ENCODE results near the gene ASMT. TPM values are rescaled to one million over a fixed set of nuclear protein-coding genes. Genes with fewer than 3 reads are reported as not detected.
"Not testable (repeated sequence)": the region's sequence is repeated elsewhere in the genome, so short reads cannot be mapped to it uniquely, and the experiment has no call there.

The ASMT gene
- polyA plus RNA-seq, 2 donors = 0.06 to 0.26 TPM

DNA sequence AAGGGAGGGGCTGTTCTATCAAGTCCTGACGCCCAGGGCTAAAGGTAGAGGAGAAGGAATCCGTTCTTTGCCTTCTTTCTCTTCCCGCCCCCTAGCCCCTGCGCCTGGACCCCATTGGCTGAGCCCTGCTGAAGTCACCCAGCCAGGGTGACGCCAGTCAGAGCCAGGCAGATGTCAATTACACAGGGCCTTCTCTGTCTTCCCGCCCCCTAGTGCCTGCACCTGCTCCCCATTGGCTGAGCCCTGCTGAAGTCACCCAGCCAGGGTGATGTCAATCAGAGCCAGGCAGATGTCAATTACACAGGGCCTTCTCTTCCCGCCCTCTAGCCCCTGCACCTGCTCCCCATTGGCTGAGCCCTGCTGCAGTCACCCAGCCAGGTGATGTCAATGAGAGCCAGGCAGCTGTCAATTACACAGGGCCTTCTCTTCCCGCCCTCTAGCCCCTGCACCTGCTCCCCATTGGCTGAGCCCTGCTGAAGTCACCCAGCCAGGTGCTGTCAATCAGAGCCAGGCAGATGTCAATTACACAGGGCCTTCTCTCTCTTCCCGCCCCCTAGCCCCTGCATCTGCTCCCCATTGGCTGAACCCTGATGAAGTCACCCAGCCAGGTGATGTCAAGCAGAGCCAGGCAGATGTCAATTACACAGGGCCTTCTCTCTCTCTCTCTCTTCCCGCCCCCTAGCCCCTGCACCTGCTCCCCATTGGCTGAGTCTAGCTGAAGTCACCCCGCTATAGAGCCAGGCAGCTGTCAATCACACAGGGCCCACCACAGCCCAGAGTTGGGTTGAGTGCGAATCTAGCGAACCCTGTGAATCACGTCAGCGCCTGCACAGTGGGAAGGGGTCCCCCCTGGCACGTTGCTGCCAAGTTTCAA is 46.4 kb downstream of the ASMT start:
- H3K4me3 ChIP-seq (ENCODE audit: low read depth in 1 of 2, low read length in 2 of 2) = peak overlapping the region in 1 of 2 donors; percentile 34
- H3K27ac ChIP-seq (ENCODE audit: low read depth in 2 of 2, low read length in 1 of 2) = peak overlapping the region in 1 of 2 donors; percentile 26
- no peaks in the 10 kb centered on the region for H3K4me1 ChIP-seq (ENCODE audit: control insufficient read depth in 2 of 2, insufficient read depth in 2 of 2, low read length in 1 of 2)
- no peaks in the 10 kb centered on the region for H3K27me3 ChIP-seq (ENCODE audit: control insufficient read depth in 1 of 2, insufficient read depth in 2 of 2, low read length in 2 of 2)
- 72 to 77% methylated on average over 15 to 16 of the region's 16 CpGs for WGBS, 2 donors
- peaks cover 0 to 2% of the 10 kb centered on the region in 2 donors for H3K9me3 ChIP-seq (ENCODE audit: control insufficient read depth in 2 of 2, insufficient read depth in 1 of 2, low read depth in 1 of 2, low read length in 1 of 2)
- no peaks in the 10 kb centered on the region for H3K36me3 ChIP-seq (ENCODE audit: control insufficient read depth in 2 of 2, insufficient read depth in 2 of 2, low read length in 1 of 2)

- Histone ChIP-seq H3K27me3 (ENCODE audit: control insufficient read depth in 1 of 2, insufficient read depth in 2 of 2, low read length in 2 of 2) (no peaks in the 10 kb centered on the region), H3K4me1 (ENCODE audit: control insufficient read depth in 2 of 2, insufficient read depth in 2 of 2, low read length in 1 of 2) (no peaks in the 10 kb centered on the region), H3K27ac (ENCODE audit: low read depth in 2 of 2, low read length in 1 of 2) (peak overlapping the region in 1 of 2 donors; percentile 26), H3K9me3 (ENCODE audit: control insufficient read depth in 2 of 2, insufficient read depth in 1 of 2, low read depth in 1 of 2, low read length in 1 of 2) (peaks cover 2% of the 10 kb centered on the region in 2 donors), H3K36me3 (ENCODE audit: control insufficient read depth in 2 of 2, insufficient read depth in 2 of 2, low read length in 1 of 2) (no peaks in the 10 kb centered on the region), H3K4me3 (ENCODE audit: low read depth in 1 of 2, low read length in 2 of 2) (peak overlapping the region in 1 of 2 donors; percentile 34)
- WGBS, 2 donors = 83 to 85% methylated on average over 15 of the region's 15 CpGs
Measured at GRCh38 chrX:1661922-1662221, 47.0 kb downstream of the ASMT start.

DNA sequence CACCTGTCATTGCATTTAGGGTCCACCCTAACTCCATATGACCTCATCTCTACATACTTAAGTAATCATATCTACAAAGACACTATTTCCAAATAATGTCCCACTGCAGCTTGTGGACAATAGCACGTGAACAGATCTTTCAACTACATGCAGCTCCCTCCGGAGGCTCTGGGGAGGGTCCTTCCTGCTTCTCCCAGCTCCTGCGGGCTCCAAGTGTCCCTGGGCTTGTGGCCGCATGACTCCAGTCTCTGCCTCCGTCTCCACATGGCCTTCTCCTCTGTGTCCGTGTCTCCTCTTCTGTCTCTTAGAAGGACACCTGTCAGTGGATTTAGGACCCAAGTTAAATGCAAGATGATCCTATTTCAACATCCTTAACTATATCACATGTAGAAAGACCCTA is 52.7 kb downstream of the ASMT start:
- H3K4me3 ChIP-seq (ENCODE audit: low read depth in 1 of 2, low read length in 2 of 2) = no peak overlapping the region
- H3K4me1 ChIP-seq (ENCODE audit: control insufficient read depth in 2 of 2, insufficient read depth in 2 of 2, low read length in 1 of 2) = no peaks in the 10 kb centered on the region
- 74 to 78% methylated on average over 6 of the region's 6 CpGs for WGBS, 2 donors
- no peaks in the 10 kb centered on the region for H3K27me3 ChIP-seq (ENCODE audit: control insufficient read depth in 1 of 2, insufficient read depth in 2 of 2, low read length in 2 of 2)
- no peak overlapping the region for H3K27ac ChIP-seq (ENCODE audit: low read depth in 2 of 2, low read length in 1 of 2)
- H3K36me3 ChIP-seq (ENCODE audit: control insufficient read depth in 2 of 2, insufficient read depth in 2 of 2, low read length in 1 of 2) = no peaks in the 10 kb centered on the region
- H3K9me3 ChIP-seq (ENCODE audit: control insufficient read depth in 2 of 2, insufficient read depth in 1 of 2, low read depth in 1 of 2, low read length in 1 of 2) = peaks cover 0 to 2% of the 10 kb centered on the region in 2 donors

- Histone ChIP-seq H3K27me3 (ENCODE audit: control insufficient read depth in 1 of 2, insufficient read depth in 2 of 2, low read length in 2 of 2) (no peaks in the 10 kb centered on the region), H3K36me3 (ENCODE audit: control insufficient read depth in 2 of 2, insufficient read depth in 2 of 2, low read length in 1 of 2) (no peaks in the 10 kb centered on the region), H3K9me3 (ENCODE audit: control insufficient read depth in 2 of 2, insufficient read depth in 1 of 2, low read depth in 1 of 2, low read length in 1 of 2) (no peaks in the 10 kb centered on the region), H3K4me1 (ENCODE audit: control insufficient read depth in 2 of 2, insufficient read depth in 2 of 2, low read length in 1 of 2) (no peaks in the 10 kb centered on the region), H3K4me3 (ENCODE audit: low read depth in 1 of 2, low read length in 2 of 2) (no peak overlapping the region), H3K27ac (ENCODE audit: low read depth in 2 of 2, low read length in 1 of 2) (no peak overlapping the region)
- 77 to 82% methylated on average over 7 of the region's 7 CpGs for WGBS, 2 donors
Measured at GRCh38 chrX:1673337-1673736, 58.5 kb downstream of the ASMT start.

- no peaks in the 10 kb centered on the region for H3K36me3 ChIP-seq (ENCODE audit: control insufficient read depth in 2 of 2, insufficient read depth in 2 of 2, low read length in 1 of 2)
- 84 to 91% methylated on average over 14 of the region's 14 CpGs for WGBS, 2 donors
- H3K4me3 ChIP-seq (ENCODE audit: low read depth in 1 of 2, low read length in 2 of 2) = no peak overlapping the region
- H3K27ac ChIP-seq (ENCODE audit: low read depth in 2 of 2, low read length in 1 of 2) = no peak overlapping the region
- H3K27me3 ChIP-seq (ENCODE audit: control insufficient read depth in 1 of 2, insufficient read depth in 2 of 2, low read length in 2 of 2) = no peaks in the 10 kb centered on the region
- H3K4me1 ChIP-seq (ENCODE audit: control insufficient read depth in 2 of 2, insufficient read depth in 2 of 2, low read length in 1 of 2) = no peaks in the 10 kb centered on the region
- H3K9me3 ChIP-seq (ENCODE audit: control insufficient read depth in 2 of 2, insufficient read depth in 1 of 2, low read depth in 1 of 2, low read length in 1 of 2) = no peaks in the 10 kb centered on the region
Measured at GRCh38 chrX:1676866-1677265, 62.0 kb downstream of the ASMT start.

- Histone ChIP-seq H3K36me3 (ENCODE audit: control insufficient read depth in 2 of 2, insufficient read depth in 2 of 2, low read length in 1 of 2) (no peaks in the 10 kb centered on the region), H3K4me3 (ENCODE audit: low read depth in 1 of 2, low read length in 2 of 2) (no peak overlapping the region), H3K27ac (ENCODE audit: low read depth in 2 of 2, low read length in 1 of 2) (no peak overlapping the region), H3K27me3 (ENCODE audit: control insufficient read depth in 1 of 2, insufficient read depth in 2 of 2, low read length in 2 of 2) (no peaks in the 10 kb centered on the region), H3K9me3 (ENCODE audit: control insufficient read depth in 2 of 2, insufficient read depth in 1 of 2, low read depth in 1 of 2, low read length in 1 of 2) (no peaks in the 10 kb centered on the region), H3K4me1 (ENCODE audit: control insufficient read depth in 2 of 2, insufficient read depth in 2 of 2, low read length in 1 of 2) (no peaks in the 10 kb centered on the region)
- WGBS, 2 donors = 47 to 54% methylated on average over 9 of the region's 9 CpGs
Measured at GRCh38 chrX:1679238-1679637, 64.4 kb downstream of the ASMT start.

DNA sequence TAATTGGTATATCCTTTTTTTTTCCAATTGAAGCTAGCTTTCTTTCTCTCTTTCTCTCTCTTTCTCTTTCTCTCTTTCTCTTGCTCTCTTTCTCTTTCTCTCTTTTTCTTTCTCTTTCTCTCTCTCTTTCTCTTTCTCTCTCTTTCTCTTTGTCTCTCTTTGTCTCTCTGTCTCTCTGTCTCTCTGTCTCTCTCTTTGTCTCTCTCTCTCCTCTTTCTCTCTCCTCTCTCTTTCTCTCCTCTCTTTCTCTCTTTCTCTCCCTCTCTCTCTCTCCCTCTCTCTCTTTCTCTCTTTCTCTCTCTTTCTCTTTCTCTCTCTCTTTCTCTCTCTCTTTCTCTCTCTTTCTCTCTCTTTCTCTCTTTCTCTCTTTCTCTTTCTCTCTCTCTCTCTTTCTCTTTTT is 66.6 kb downstream of the ASMT start:
- H3K27me3 ChIP-seq (ENCODE audit: control insufficient read depth in 1 of 2, insufficient read depth in 2 of 2, low read length in 2 of 2) = no peaks in the 10 kb centered on the region
- no peaks in the 10 kb centered on the region for H3K9me3 ChIP-seq (ENCODE audit: control insufficient read depth in 2 of 2, insufficient read depth in 1 of 2, low read depth in 1 of 2, low read length in 1 of 2)
- no peak overlapping the region for H3K4me3 ChIP-seq (ENCODE audit: low read depth in 1 of 2, low read length in 2 of 2)
- no peak overlapping the region for H3K27ac ChIP-seq (ENCODE audit: low read depth in 2 of 2, low read length in 1 of 2)
- H3K36me3 ChIP-seq (ENCODE audit: control insufficient read depth in 2 of 2, insufficient read depth in 2 of 2, low read length in 1 of 2) = no peaks in the 10 kb centered on the region
- no peaks in the 10 kb centered on the region for H3K4me1 ChIP-seq (ENCODE audit: control insufficient read depth in 2 of 2, insufficient read depth in 2 of 2, low read length in 1 of 2)

DNA sequence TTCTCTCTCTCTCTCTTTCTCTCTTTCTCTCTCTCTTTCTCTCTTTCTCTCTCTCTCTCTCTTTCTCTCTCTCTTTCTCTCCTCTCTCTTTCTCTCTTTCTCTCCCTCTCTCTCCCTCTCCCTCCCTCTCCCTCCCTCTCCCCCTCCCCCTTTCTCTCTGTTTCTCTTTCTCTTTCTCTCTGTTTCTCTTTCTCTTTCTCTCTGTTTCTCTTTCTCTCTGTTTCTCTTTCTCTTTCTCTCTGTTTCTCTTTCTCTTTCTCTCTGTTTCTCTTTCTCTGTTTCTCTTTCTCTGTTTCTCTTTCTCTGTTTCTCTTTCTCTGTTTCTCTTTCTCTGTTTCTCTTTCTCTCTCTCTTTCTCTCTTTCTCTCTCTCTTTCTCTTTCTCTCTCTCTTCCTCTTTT is 67.0 kb downstream of the ASMT start:
- not testable (repeated sequence) for H3K36me3 ChIP-seq (ENCODE audit: control insufficient read depth in 2 of 2, insufficient read depth in 2 of 2, low read length in 1 of 2); H3K27ac ChIP-seq (ENCODE audit: low read depth in 2 of 2, low read length in 1 of 2); H3K27me3 ChIP-seq (ENCODE audit: control insufficient read depth in 1 of 2, insufficient read depth in 2 of 2, low read length in 2 of 2); H3K9me3 ChIP-seq (ENCODE audit: control insufficient read depth in 2 of 2, insufficient read depth in 1 of 2, low read depth in 1 of 2, low read length in 1 of 2); H3K4me3 ChIP-seq (ENCODE audit: low read depth in 1 of 2, low read length in 2 of 2); H3K4me1 ChIP-seq (ENCODE audit: control insufficient read depth in 2 of 2, insufficient read depth in 2 of 2, low read length in 1 of 2)

DNA sequence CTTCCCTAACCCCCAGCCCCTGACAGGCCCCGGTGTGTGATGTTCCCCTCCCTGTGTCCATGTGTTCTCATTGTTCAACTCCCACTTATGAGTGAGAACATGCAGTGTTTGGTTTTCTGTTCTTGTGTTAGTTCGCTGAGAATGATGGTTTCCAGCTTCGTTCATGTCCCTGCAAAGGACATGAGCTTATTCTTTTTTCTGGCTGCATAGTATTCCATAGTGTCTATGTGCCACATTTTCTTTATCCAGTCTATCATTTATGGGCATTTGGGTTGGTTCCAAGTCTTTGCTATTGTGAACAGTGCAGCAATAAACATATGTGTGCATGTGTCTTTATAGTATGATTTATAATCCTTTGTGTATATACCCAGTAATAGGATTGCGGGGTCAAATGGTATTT is 67.6 kb downstream of the ASMT start:
- not testable (repeated sequence) for H3K9me3 ChIP-seq (ENCODE audit: control insufficient read depth in 2 of 2, insufficient read depth in 1 of 2, low read depth in 1 of 2, low read length in 1 of 2); H3K27me3 ChIP-seq (ENCODE audit: control insufficient read depth in 1 of 2, insufficient read depth in 2 of 2, low read length in 2 of 2); H3K27ac ChIP-seq (ENCODE audit: low read depth in 2 of 2, low read length in 1 of 2); H3K4me1 ChIP-seq (ENCODE audit: control insufficient read depth in 2 of 2, insufficient read depth in 2 of 2, low read length in 1 of 2); H3K4me3 ChIP-seq (ENCODE audit: low read depth in 1 of 2, low read length in 2 of 2); H3K36me3 ChIP-seq (ENCODE audit: control insufficient read depth in 2 of 2, insufficient read depth in 2 of 2, low read length in 1 of 2)
- 93% methylated on average over 4 of the region's 4 CpGs for WGBS, 2 donors

DNA sequence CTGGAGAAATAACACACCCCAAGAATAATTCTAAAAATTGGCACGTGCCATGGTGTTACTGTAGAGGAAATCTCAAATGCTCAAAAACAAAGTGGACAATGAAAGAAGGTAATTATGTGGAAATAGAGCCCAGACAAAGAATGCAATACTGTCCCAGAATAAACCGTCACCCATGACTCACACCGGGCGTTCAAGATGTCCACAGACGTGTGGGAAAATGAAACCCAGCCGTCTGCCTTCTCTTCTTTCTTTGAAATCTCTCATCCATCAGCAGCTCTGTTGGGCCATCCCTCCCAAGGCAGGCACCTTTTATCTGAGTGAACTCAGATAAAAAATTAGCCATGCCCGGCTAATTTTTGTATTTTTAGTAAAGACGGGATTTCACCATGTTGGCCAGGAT is 70.0 kb downstream of the ASMT start:
- H3K27ac ChIP-seq (ENCODE audit: low read depth in 2 of 2, low read length in 1 of 2); H3K4me3 ChIP-seq (ENCODE audit: low read depth in 1 of 2, low read length in 2 of 2); H3K27me3 ChIP-seq (ENCODE audit: control insufficient read depth in 1 of 2, insufficient read depth in 2 of 2, low read length in 2 of 2); H3K36me3 ChIP-seq (ENCODE audit: control insufficient read depth in 2 of 2, insufficient read depth in 2 of 2, low read length in 1 of 2); H3K4me1 ChIP-seq (ENCODE audit: control insufficient read depth in 2 of 2, insufficient read depth in 2 of 2, low read length in 1 of 2); H3K9me3 ChIP-seq (ENCODE audit: control insufficient read depth in 2 of 2, insufficient read depth in 1 of 2, low read depth in 1 of 2, low read length in 1 of 2): not testable (repeated sequence)
- 80 to 81% methylated on average over 3 of the region's 8 CpGs for WGBS, 2 donors

Measured in esophagus (tissue), 2 donors.